Glomerular visceral epithelial cell (primary cell): ENCODE measurements around the gene CADM2.

Source experiments
- DNase-seq: peaks from one replicate; pipeline ENCODE4 v3.0.0-alpha.2; 2016; ENCODE audit errors: extremely low spot score

Gene CADM2

GRCh38 chr3:85189731-85190130, 230.9 kb downstream of the CADM2 start:
- DNase-seq: no peak

GRCh38 chr3:85193565-85193964, 234.8 kb downstream of the CADM2 start:
- no peak for DNase-seq

GRCh38 chr3:85208650-85209049, 249.9 kb downstream of the CADM2 start:
- DNase-seq: no peak

GRCh38 chr3:85210540-85210939, 251.8 kb downstream of the CADM2 start:
- DNase-seq: no peak

GRCh38 chr3:85228966-85229365, 270.2 kb downstream of the CADM2 start:
- DNase-seq: no peak

GRCh38 chr3:85244091-85244490, 285.3 kb downstream of the CADM2 start:
- no peak for DNase-seq

GRCh38 chr3:85244519-85244918, 285.7 kb downstream of the CADM2 start:
- no peak for DNase-seq

- no peak for DNase-seq
These were observed 293.0 kb downstream of the CADM2 start for GRCh38 chr3:85251766-85252165.

- no peak for DNase-seq
These were observed 293.9 kb downstream of the CADM2 start for GRCh38 chr3:85252686-85253085.

GRCh38 chr3:85254738-85255137, 295.9 kb downstream of the CADM2 start:
- DNase-seq: peak; percentile 32

- peak; percentile 1 for DNase-seq
These were observed 297.2 kb downstream of the CADM2 start for GRCh38 chr3:85255949-85256348.

- DNase-seq: no peak
These were observed 299.5 kb downstream of the CADM2 start for GRCh38 chr3:85258326-85258725.

- no peak for DNase-seq
These were observed 300.0 kb downstream of the CADM2 start for GRCh38 chr3:85258819-85259218.

- no peak for DNase-seq
These were observed 301.0 kb downstream of the CADM2 start for GRCh38 chr3:85259748-85260147.

GRCh38 chr3:85264381-85264780, 305.6 kb downstream of the CADM2 start:
- DNase-seq: no peak

GRCh38 chr3:85270488-85270887, 311.7 kb downstream of the CADM2 start:
- no peak for DNase-seq

- no peak for DNase-seq
These were observed 313.1 kb downstream of the CADM2 start for GRCh38 chr3:85271911-85272310.

- DNase-seq: no peak
These were observed 329.5 kb downstream of the CADM2 start for GRCh38 chr3:85288257-85288656.

- no peak for DNase-seq
These were observed 338.5 kb downstream of the CADM2 start for GRCh38 chr3:85297291-85297690.

GRCh38 chr3:85298032-85298431, 339.2 kb downstream of the CADM2 start:
- no peak for DNase-seq

- no peak for DNase-seq
These were observed 344.4 kb downstream of the CADM2 start for GRCh38 chr3:85303156-85303555.

- DNase-seq: peak; percentile 1
These were observed 345.7 kb downstream of the CADM2 start for GRCh38 chr3:85304360-85304964.

GRCh38 chr3:85312331-85312730, 353.5 kb downstream of the CADM2 start:
- no peak for DNase-seq

GRCh38 chr3:85313380-85313779, 354.6 kb downstream of the CADM2 start:
- DNase-seq: no peak
